Measurements from ENCODE around the gene PRG3.
A peak's percentile ranks its signal among the peaks of the same experiment; 100 is the strongest.
"Not testable (repeated sequence)": the region's sequence is repeated elsewhere in the genome, so short reads cannot be mapped to it uniquely, and the experiment has no call there.

Gene PRG3

DNA sequence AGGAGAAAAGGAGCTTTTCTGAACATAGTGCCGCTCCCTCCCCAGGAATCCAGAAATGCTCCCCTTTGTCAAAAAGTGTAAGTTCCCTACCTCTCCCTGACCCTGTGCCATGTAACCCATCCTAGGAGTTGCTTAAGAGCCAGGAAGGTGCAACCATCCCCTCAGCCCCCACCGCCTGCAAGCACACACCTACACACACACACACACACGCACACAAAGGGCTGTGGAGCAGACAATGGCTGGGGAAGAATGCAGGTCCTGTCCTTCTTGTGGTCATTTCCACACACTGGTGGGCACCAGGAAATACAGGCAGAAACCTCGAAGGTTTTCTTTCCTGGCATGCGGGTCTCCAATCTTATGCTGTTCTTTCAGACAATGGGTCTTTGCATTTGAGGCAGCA is 41.6 kb downstream of the PRG3 start:
- Histone ChIP-seq H4K8ac (ENCODE audit: low read depth, low read length) (no peak overlapping the region), H3K79me1 (ENCODE audit: low read depth, low read length) (peaks cover 5% of the 10 kb centered on the region), H3K4me3 (ENCODE audit: low read length in 2 of 2) (no peak overlapping the region), H4K91ac (ENCODE audit: low read depth, low read length, poor library complexity) (peak overlapping the region; percentile 11), H3K4me2 (ENCODE audit: insufficient read depth, low read length, poor library complexity, severe bottlenecking) (no peak overlapping the region), H3K9me3 (replicated peaks in 1 of 2; ENCODE audit: control insufficient read depth in 2 of 2, insufficient read depth in 1 of 2, low read depth in 1 of 2, low read length in 2 of 2) (no peaks in the 10 kb centered on the region), H3K14ac (ENCODE audit: low read length) (no peak overlapping the region), H2AK5ac (ENCODE audit: low read depth, low read length) (no peak overlapping the region), H2BK15ac (ENCODE audit: low read length) (peak overlapping the region; percentile 39), H3K4me1 (ENCODE audit: control insufficient read depth in 2 of 2, insufficient read depth in 1 of 2, low read depth in 1 of 2, low read length in 2 of 2) (peaks cover 32 to 39% of the 10 kb centered on the region in 2 donors), H3K36me3 (replicated peaks in 1 of 2; ENCODE audit: control insufficient read depth in 2 of 2, insufficient read depth in 2 of 2, low read length in 2 of 2) (peaks cover 3% of the 10 kb centered on the region in 2 donors), H3K27me3 (ENCODE audit: control insufficient read depth in 3 of 3, insufficient read depth in 3 of 3, low read depth in 1 of 3, low read length in 3 of 3) (no peaks in the 10 kb centered on the region), H2BK5ac (ENCODE audit: low read length) (no peak overlapping the region), H2AFZ (ENCODE audit: low read length) (peak overlapping the region; percentile 74), H3K4ac (ENCODE audit: low read length) (no peak overlapping the region), H3K9ac (ENCODE audit: low read depth, low read length, poor library complexity) (peak overlapping the region; percentile 51), H3K27ac (replicated peaks; ENCODE audit: low read length) (no peak overlapping the region), H3K23ac (ENCODE audit: low read depth, low read length, poor library complexity) (no peak overlapping the region), H3K18ac (ENCODE audit: low read length) (no peak overlapping the region), H2BK12ac (ENCODE audit: low read length) (peak overlapping the region; percentile 18), H2BK120ac (ENCODE audit: low read depth, low read length) (no peak overlapping the region)
- no peak for DNase-seq (ENCODE audit: low spot score)
- no CpG with 5 or more reads among the region's 5 CpGs for WGBS, 2 donors (ENCODE audit: extremely low coverage in 2 of 2, insufficient read length in 2 of 2, insufficient replicate concordance in 1 of 2)

- Histone ChIP-seq H3K27ac (replicated peaks; ENCODE audit: low read length) (no peak within 1 kb of the TSS), H3K36me3 (replicated peaks in 1 of 2; ENCODE audit: control insufficient read depth in 2 of 2, insufficient read depth in 2 of 2, low read length in 2 of 2) (peaks cover 12 to 15% of the 10 kb centered on the region in 2 donors)
Measured at GRCh38 chr11:57338142-57338541, 42.8 kb downstream of the PRG3 start, which contains the start of gene P2RX3. TSS of gene P2RX3 (plus strand) at chr11:57338352. CDS start at chr11:57338551, 199 bp downstream.

DNA sequence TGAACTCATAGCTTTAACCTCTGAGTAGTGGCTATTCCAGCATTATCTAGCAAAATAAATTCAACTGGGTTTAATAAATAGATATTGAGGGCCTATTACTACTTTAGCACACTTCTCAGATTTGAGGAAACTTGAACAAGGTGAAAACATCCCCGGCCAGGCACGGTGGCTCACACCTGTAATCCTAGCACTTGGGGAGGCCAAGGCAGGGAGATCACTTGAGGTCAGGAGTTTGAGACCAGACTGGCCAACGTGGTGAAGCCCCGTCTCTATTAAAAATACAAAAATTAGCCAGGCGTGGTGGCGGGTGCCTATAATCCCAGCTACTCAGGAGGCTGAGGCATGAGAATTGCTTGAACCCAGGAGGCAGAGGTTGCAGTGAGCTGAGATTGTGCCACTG is 44.1 kb downstream of the PRG3 start:
- H2BK15ac ChIP-seq (ENCODE audit: low read length); H3K9ac ChIP-seq (ENCODE audit: low read depth, low read length, poor library complexity); H3K4me3 ChIP-seq (ENCODE audit: low read length in 2 of 2); H2AFZ ChIP-seq (ENCODE audit: low read length); H3K4me2 ChIP-seq (ENCODE audit: insufficient read depth, low read length, poor library complexity, severe bottlenecking); H2BK12ac ChIP-seq (ENCODE audit: low read length); H3K23ac ChIP-seq (ENCODE audit: low read depth, low read length, poor library complexity); H3K27me3 ChIP-seq (ENCODE audit: control insufficient read depth in 3 of 3, insufficient read depth in 3 of 3, low read depth in 1 of 3, low read length in 3 of 3); H3K9me3 ChIP-seq (replicated peaks in 1 of 2; ENCODE audit: control insufficient read depth in 2 of 2, insufficient read depth in 1 of 2, low read depth in 1 of 2, low read length in 2 of 2); DNase-seq (ENCODE audit: low spot score); H3K4ac ChIP-seq (ENCODE audit: low read length); H2BK5ac ChIP-seq (ENCODE audit: low read length); H4K8ac ChIP-seq (ENCODE audit: low read depth, low read length); H2AK5ac ChIP-seq (ENCODE audit: low read depth, low read length); H3K27ac ChIP-seq (replicated peaks; ENCODE audit: low read length); H3K14ac ChIP-seq (ENCODE audit: low read length); H4K91ac ChIP-seq (ENCODE audit: low read depth, low read length, poor library complexity); H2BK120ac ChIP-seq (ENCODE audit: low read depth, low read length); H3K18ac ChIP-seq (ENCODE audit: low read length): not testable (repeated sequence)
- Histone ChIP-seq H3K4me1 (ENCODE audit: control insufficient read depth in 2 of 2, insufficient read depth in 1 of 2, low read depth in 1 of 2, low read length in 2 of 2) (peaks cover 28 to 38% of the 10 kb centered on the region in 2 donors), H3K36me3 (replicated peaks in 1 of 2; ENCODE audit: control insufficient read depth in 2 of 2, insufficient read depth in 2 of 2, low read length in 2 of 2) (peaks cover 25 to 28% of the 10 kb centered on the region in 2 donors), H3K79me1 (ENCODE audit: low read depth, low read length) (peaks cover 11% of the 10 kb centered on the region)
- no CpG with 5 or more reads among the region's 6 CpGs for WGBS, 2 donors (ENCODE audit: extremely low coverage in 2 of 2, insufficient read length in 2 of 2, insufficient replicate concordance in 1 of 2)

More at GRCh38 chr11:57338142-57338541, 42.8 kb downstream of the PRG3 start, which contains the start of gene P2RX3:
- Histone ChIP-seq H3K9ac (ENCODE audit: low read depth, low read length, poor library complexity) (no peak within 1 kb of the TSS), H3K79me1 (ENCODE audit: low read depth, low read length) (peaks cover 5% of the 10 kb centered on the region), H3K4ac (ENCODE audit: low read length) (no peak within 1 kb of the TSS), H3K14ac (ENCODE audit: low read length) (no peak within 1 kb of the TSS), H3K4me3 (ENCODE audit: low read length in 2 of 2) (no peak within 1 kb of the TSS), H3K4me1 (ENCODE audit: control insufficient read depth in 2 of 2, insufficient read depth in 1 of 2, low read depth in 1 of 2, low read length in 2 of 2) (peaks cover 28 to 38% of the 10 kb centered on the region in 2 donors), H2BK5ac (ENCODE audit: low read length) (no peak within 1 kb of the TSS), H2AK5ac (ENCODE audit: low read depth, low read length) (peak within 1 kb of the TSS; percentile 7), H2BK12ac (ENCODE audit: low read length) (peak within 1 kb of the TSS; percentile 18), H3K27me3 (ENCODE audit: control insufficient read depth in 3 of 3, insufficient read depth in 3 of 3, low read depth in 1 of 3, low read length in 3 of 3) (no peaks in the 10 kb centered on the region), H4K8ac (ENCODE audit: low read depth, low read length) (no peak within 1 kb of the TSS), H2BK15ac (ENCODE audit: low read length) (peak within 1 kb of the TSS; percentile 39), H3K18ac (ENCODE audit: low read length) (peak within 1 kb of the TSS; percentile 60), H2BK120ac (ENCODE audit: low read depth, low read length) (no peak within 1 kb of the TSS), H3K23ac (ENCODE audit: low read depth, low read length, poor library complexity) (no peak within 1 kb of the TSS), H4K91ac (ENCODE audit: low read depth, low read length, poor library complexity) (peak within 1 kb of the TSS; percentile 11), H2AFZ (ENCODE audit: low read length) (peak within 1 kb of the TSS; percentile 74), H3K4me2 (ENCODE audit: insufficient read depth, low read length, poor library complexity, severe bottlenecking) (no peak within 1 kb of the TSS), H3K9me3 (replicated peaks in 1 of 2; ENCODE audit: control insufficient read depth in 2 of 2, insufficient read depth in 1 of 2, low read depth in 1 of 2, low read length in 2 of 2) (no peaks in the 10 kb centered on the region)
- DNase-seq (ENCODE audit: low spot score) = no peak
- WGBS, 2 donors (ENCODE audit: extremely low coverage in 2 of 2, insufficient read length in 2 of 2, insufficient replicate concordance in 1 of 2) = no CpG with 5 or more reads among the region's 4 CpGs

DNA sequence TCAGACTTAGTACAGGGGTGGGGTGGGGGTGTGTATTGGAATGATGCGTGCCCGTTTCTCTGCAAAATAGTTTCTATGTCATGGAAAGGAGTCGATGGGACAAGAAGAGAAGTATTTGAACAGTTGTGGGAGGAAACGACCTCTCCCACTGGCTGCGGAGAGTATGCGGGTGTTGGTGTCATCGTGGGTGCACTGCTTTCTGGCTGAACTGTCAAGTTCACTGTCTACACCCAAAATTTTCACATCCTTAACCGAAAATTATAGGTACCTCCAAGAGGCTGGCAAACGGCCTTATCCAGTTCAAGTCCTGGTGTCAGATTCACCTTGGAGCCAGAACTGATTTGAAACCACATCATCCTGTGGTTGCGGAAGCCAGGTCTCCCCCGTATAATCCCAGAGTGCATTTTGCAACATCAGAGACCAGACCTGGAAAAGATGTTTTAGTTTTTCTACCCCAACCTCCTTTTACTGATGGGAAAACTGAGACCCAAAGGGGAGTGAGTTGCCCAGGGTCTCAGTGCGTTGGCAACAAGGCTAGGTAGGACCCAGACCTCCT is 44.8 kb downstream of the PRG3 start:
- Histone ChIP-seq H3K4me1 (ENCODE audit: control insufficient read depth in 2 of 2, insufficient read depth in 1 of 2, low read depth in 1 of 2, low read length in 2 of 2) (peaks cover 28 to 38% of the 10 kb centered on the region in 2 donors), H3K4me3 (ENCODE audit: low read length in 2 of 2) (peak overlapping the region; percentile 46 to 74), H4K91ac (ENCODE audit: low read depth, low read length, poor library complexity) (no peak overlapping the region), H2BK15ac (ENCODE audit: low read length) (no peak overlapping the region), H3K4ac (ENCODE audit: low read length) (no peak overlapping the region), H2BK12ac (ENCODE audit: low read length) (no peak overlapping the region), H3K79me1 (ENCODE audit: low read depth, low read length) (peaks cover 11% of the 10 kb centered on the region), H2AFZ (ENCODE audit: low read length) (peak overlapping the region; percentile 89), H2BK120ac (ENCODE audit: low read depth, low read length) (no peak overlapping the region), H3K14ac (ENCODE audit: low read length) (no peak overlapping the region), H2AK5ac (ENCODE audit: low read depth, low read length) (no peak overlapping the region), H4K8ac (ENCODE audit: low read depth, low read length) (no peak overlapping the region), H3K27me3 (ENCODE audit: control insufficient read depth in 3 of 3, insufficient read depth in 3 of 3, low read depth in 1 of 3, low read length in 3 of 3) (no peaks in the 10 kb centered on the region), H3K36me3 (replicated peaks in 1 of 2; ENCODE audit: control insufficient read depth in 2 of 2, insufficient read depth in 2 of 2, low read length in 2 of 2) (peaks cover 30 to 35% of the 10 kb centered on the region in 2 donors), H3K9ac (ENCODE audit: low read depth, low read length, poor library complexity) (no peak overlapping the region), H3K18ac (ENCODE audit: low read length) (no peak overlapping the region), H3K9me3 (replicated peaks in 1 of 2; ENCODE audit: control insufficient read depth in 2 of 2, insufficient read depth in 1 of 2, low read depth in 1 of 2, low read length in 2 of 2) (no peaks in the 10 kb centered on the region), H2BK5ac (ENCODE audit: low read length) (no peak overlapping the region), H3K27ac (replicated peaks; ENCODE audit: low read length) (peak overlapping the region; percentile 15), H3K23ac (ENCODE audit: low read depth, low read length, poor library complexity) (no peak overlapping the region), H3K4me2 (ENCODE audit: insufficient read depth, low read length, poor library complexity, severe bottlenecking) (peak overlapping the region; percentile 32)
- no peak for DNase-seq (ENCODE audit: low spot score)
- no CpG with 5 or more reads among the region's 12 CpGs for WGBS, 2 donors (ENCODE audit: extremely low coverage in 2 of 2, insufficient read length in 2 of 2, insufficient replicate concordance in 1 of 2)
